ENCODE results near the gene MFSD12.
"Not testable (repeated sequence)": the region's sequence is repeated elsewhere in the genome, so short reads cannot be mapped to it uniquely, and the experiment has no call there.

Gene MFSD12

GRCh38 chr19:3535235-3535535 is 22.2 kb downstream of the MFSD12 start:
- Histone ChIP-seq H3K27me3 (ENCODE audit: control insufficient read depth, insufficient read depth, low read length) (no peaks in the 10 kb centered on the region), H3K9me3 (ENCODE audit: control insufficient read depth, insufficient read depth, low read length) (no peaks in the 10 kb centered on the region), H3K4me3 (ENCODE audit: low read depth, low read length) (no peak overlapping the region), H3K27ac (ENCODE audit: low read depth, low read length) (no peak overlapping the region), H3K4me1 (ENCODE audit: control insufficient read depth, insufficient read depth, low read length) (no peaks in the 10 kb centered on the region), H3K9ac (ENCODE audit: low read depth, low read length) (no peak overlapping the region), H3K36me3 (ENCODE audit: control insufficient read depth, insufficient read depth, low read length) (peaks cover 50% of the 10 kb centered on the region)

DNA sequence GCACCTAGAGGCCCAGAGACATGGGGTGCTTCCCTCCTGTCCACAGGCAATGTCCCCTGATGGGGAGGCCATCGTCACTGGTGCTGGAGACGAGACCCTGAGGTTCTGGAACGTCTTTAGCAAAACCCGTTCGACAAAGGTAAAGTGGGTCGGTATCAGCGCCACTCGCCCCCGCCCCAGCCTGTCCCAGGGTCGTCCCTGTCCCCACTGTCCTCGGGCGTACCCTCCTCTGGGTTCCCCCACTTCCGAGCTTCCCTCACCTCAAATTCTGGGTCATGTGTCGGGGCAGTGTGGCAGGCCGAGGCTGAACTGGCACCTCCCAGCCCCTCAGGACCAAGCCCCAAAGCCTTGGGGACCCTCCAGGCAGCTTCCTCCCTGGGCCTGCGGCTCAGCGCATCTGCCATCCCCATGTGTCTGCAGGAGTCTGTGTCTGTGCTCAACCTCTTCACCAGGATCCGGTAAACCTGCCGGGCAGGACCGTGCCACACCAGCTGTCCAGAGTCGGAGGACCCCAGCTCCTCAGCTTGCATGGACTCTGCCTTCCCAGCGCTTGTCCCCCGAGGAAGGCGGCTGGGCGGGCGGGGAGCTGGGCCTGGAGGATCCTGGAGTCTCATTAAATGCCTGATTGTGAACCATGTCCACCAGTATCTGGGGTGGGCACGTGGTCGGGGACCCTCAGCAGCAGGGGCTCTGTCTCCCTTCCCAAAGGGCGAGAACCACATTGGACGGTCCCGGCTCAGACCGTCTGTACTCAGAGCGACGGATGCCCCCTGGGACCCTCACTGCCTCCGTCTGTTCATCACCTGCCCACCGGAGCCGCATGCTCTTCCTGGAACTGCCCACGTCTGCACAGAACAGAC is 22.8 kb downstream of the MFSD12 start:
- no peaks in the 10 kb centered on the region for H3K9me3 ChIP-seq (ENCODE audit: control insufficient read depth, insufficient read depth, low read length)
- H3K27me3 ChIP-seq (ENCODE audit: control insufficient read depth, insufficient read depth, low read length) = no peaks in the 10 kb centered on the region
- H3K9ac ChIP-seq (ENCODE audit: low read depth, low read length) = no peak overlapping the region
- H3K4me1 ChIP-seq (ENCODE audit: control insufficient read depth, insufficient read depth, low read length) = no peaks in the 10 kb centered on the region
- H3K4me3 ChIP-seq (ENCODE audit: low read depth, low read length) = no peak overlapping the region
- peaks cover 50% of the 10 kb centered on the region for H3K36me3 ChIP-seq (ENCODE audit: control insufficient read depth, insufficient read depth, low read length)
- H3K27ac ChIP-seq (ENCODE audit: low read depth, low read length) = no peak overlapping the region

GRCh38 chr19:3533563-3534216 is 23.7 kb downstream of the MFSD12 start:
- Histone ChIP-seq H3K9ac (ENCODE audit: low read depth, low read length) (no peak overlapping the region), H3K9me3 (ENCODE audit: control insufficient read depth, insufficient read depth, low read length) (no peaks in the 10 kb centered on the region), H3K36me3 (ENCODE audit: control insufficient read depth, insufficient read depth, low read length) (peaks cover 50% of the 10 kb centered on the region), H3K27ac (ENCODE audit: low read depth, low read length) (no peak overlapping the region), H3K4me1 (ENCODE audit: control insufficient read depth, insufficient read depth, low read length) (no peaks in the 10 kb centered on the region), H3K27me3 (ENCODE audit: control insufficient read depth, insufficient read depth, low read length) (no peaks in the 10 kb centered on the region), H3K4me3 (ENCODE audit: low read depth, low read length) (no peak overlapping the region)

DNA sequence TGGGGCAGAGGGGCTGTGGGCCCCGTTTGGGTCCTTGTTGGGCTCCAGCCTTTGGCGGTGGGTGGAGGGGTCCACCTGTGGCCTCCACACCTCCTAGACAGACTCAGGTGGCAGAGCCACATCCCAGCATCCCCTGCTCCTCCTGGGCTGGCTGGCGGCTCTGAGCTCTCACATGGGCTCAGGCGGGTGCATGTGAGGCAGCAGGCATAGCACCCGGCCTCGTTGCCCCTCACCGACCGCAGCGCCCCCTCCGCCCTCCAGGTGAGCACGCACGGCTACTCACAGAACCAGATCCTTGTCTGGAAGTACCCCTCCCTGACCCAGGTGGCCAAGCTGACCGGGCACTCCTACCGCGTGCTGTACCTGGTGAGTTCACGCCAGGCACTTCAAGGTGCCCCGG is 24.4 kb downstream of the MFSD12 start:
- Histone ChIP-seq H3K9ac (ENCODE audit: low read depth, low read length) (no peak overlapping the region), H3K27ac (ENCODE audit: low read depth, low read length) (no peak overlapping the region), H3K36me3 (ENCODE audit: control insufficient read depth, insufficient read depth, low read length) (peaks cover 50% of the 10 kb centered on the region), H3K4me1 (ENCODE audit: control insufficient read depth, insufficient read depth, low read length) (no peaks in the 10 kb centered on the region), H3K9me3 (ENCODE audit: control insufficient read depth, insufficient read depth, low read length) (no peaks in the 10 kb centered on the region), H3K4me3 (ENCODE audit: low read depth, low read length) (no peak overlapping the region), H3K27me3 (ENCODE audit: control insufficient read depth, insufficient read depth, low read length) (no peaks in the 10 kb centered on the region)

DNA sequence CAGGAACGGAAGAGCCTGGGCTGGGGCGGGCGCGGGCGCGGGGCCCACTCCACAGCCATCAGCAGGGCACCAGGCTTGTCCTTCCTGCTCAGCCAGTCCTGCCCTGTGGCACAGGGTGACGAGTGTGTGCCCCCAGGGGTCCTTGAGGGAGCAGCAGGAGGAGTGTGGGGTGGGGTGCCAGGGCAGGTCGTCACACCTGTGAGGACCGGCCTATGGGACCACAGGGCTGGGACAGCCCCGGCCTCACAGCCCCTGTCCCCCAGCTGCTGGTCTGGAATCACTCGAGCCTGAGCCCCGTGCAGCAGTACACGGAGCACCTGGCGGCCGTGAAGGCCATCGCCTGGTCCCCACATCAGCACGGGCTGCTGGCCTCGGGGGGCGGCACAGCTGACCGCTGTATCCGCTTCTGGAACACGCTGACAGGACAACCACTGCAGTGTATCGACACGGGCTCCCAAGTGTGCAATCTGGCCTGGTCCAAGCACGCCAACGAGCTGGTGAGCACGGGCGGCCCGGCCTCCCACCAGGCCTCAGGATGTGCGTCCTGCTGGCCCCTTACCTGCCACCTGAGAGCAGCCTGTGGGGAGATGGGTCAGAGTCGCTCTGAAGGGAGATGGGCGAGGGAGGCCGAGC is 25.1 kb downstream of the MFSD12 start:
- Histone ChIP-seq H3K27me3 (ENCODE audit: control insufficient read depth, insufficient read depth, low read length) (no peaks in the 10 kb centered on the region), H3K36me3 (ENCODE audit: control insufficient read depth, insufficient read depth, low read length) (peaks cover 55% of the 10 kb centered on the region), H3K27ac (ENCODE audit: low read depth, low read length) (no peak overlapping the region)

DNA sequence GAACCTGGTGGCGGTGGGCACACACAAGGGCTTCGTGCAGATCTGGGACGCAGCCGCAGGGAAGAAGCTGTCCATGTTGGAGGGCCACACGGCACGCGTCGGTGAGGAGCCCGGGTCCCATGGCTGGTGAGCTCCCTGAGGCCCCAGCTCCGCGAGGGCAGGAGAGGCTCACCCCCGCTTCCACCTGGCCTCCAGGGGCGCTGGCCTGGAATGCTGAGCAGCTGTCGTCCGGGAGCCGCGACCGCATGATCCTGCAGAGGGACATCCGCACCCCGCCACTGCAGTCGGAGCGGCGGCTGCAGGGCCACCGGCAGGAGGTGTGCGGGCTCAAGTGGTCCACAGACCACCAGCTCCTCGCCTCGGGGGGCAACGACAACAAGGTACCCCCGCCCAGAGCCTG is 25.7 kb downstream of the MFSD12 start:
- no peaks in the 10 kb centered on the region for H3K27me3 ChIP-seq (ENCODE audit: control insufficient read depth, insufficient read depth, low read length)
- H3K27ac ChIP-seq (ENCODE audit: low read depth, low read length) = no peak overlapping the region
- H3K9ac ChIP-seq (ENCODE audit: low read depth, low read length) = no peak overlapping the region
- no peaks in the 10 kb centered on the region for H3K4me1 ChIP-seq (ENCODE audit: control insufficient read depth, insufficient read depth, low read length)
- H3K9me3 ChIP-seq (ENCODE audit: control insufficient read depth, insufficient read depth, low read length) = no peaks in the 10 kb centered on the region
- peaks cover 60% of the 10 kb centered on the region for H3K36me3 ChIP-seq (ENCODE audit: control insufficient read depth, insufficient read depth, low read length)
- H3K4me3 ChIP-seq (ENCODE audit: low read depth, low read length) = no peak overlapping the region

More for the DNA sequence above, 25.1 kb downstream of the MFSD12 start:
- no peak overlapping the region for H3K4me3 ChIP-seq (ENCODE audit: low read depth, low read length)
- H3K9me3 ChIP-seq (ENCODE audit: control insufficient read depth, insufficient read depth, low read length) = no peaks in the 10 kb centered on the region
- no peaks in the 10 kb centered on the region for H3K4me1 ChIP-seq (ENCODE audit: control insufficient read depth, insufficient read depth, low read length)
- no peak overlapping the region for H3K9ac ChIP-seq (ENCODE audit: low read depth, low read length)

- H3K4me1 ChIP-seq (ENCODE audit: control insufficient read depth, insufficient read depth, low read length) = no peaks in the 10 kb centered on the region
- H3K36me3 ChIP-seq (ENCODE audit: control insufficient read depth, insufficient read depth, low read length) = peaks cover 57% of the 10 kb centered on the region
- no peaks in the 10 kb centered on the region for H3K27me3 ChIP-seq (ENCODE audit: control insufficient read depth, insufficient read depth, low read length)
Observed at GRCh38 chr19:3530389-3530788, 27.0 kb downstream of the MFSD12 start.

DNA sequence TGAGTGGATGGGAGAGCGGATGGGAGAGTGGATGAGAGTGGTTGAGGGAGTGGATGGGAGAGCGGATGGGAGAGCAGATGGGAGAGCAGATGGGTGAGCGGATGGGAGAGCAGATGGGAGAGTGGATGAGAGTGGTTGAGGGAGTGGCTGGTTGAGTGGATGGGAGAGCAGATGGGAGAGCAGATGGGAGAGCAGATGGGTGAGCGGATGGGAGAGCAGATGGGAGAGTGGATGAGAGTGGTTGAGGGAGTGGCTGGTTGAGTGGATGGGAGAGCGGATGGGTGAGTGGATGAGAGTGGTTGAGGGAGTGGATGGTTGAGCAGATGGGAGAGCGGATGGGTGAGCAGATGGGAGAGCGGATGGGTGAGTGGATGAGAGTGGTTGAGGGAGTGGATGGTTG is 28.1 kb downstream of the MFSD12 start:
- peaks cover 53% of the 10 kb centered on the region for H3K36me3 ChIP-seq (ENCODE audit: control insufficient read depth, insufficient read depth, low read length)
- not testable (repeated sequence) for H3K27ac ChIP-seq (ENCODE audit: low read depth, low read length); H3K27me3 ChIP-seq (ENCODE audit: control insufficient read depth, insufficient read depth, low read length); H3K4me3 ChIP-seq (ENCODE audit: low read depth, low read length); H3K4me1 ChIP-seq (ENCODE audit: control insufficient read depth, insufficient read depth, low read length); H3K9me3 ChIP-seq (ENCODE audit: control insufficient read depth, insufficient read depth, low read length); H3K9ac ChIP-seq (ENCODE audit: low read depth, low read length)

More at GRCh38 chr19:3530389-3530788, 27.0 kb downstream of the MFSD12 start:
- Histone ChIP-seq H3K9ac (ENCODE audit: low read depth, low read length) (no peak overlapping the region), H3K4me3 (ENCODE audit: low read depth, low read length) (no peak overlapping the region), H3K27ac (ENCODE audit: low read depth, low read length) (no peak overlapping the region), H3K9me3 (ENCODE audit: control insufficient read depth, insufficient read depth, low read length) (no peaks in the 10 kb centered on the region)

GRCh38 chr19:3528539-3529211 is 28.7 kb downstream of the MFSD12 start:
- H3K27me3 ChIP-seq (ENCODE audit: control insufficient read depth, insufficient read depth, low read length) = no peaks in the 10 kb centered on the region
- H3K9ac ChIP-seq (ENCODE audit: low read depth, low read length) = no peak overlapping the region
- no peak overlapping the region for H3K4me3 ChIP-seq (ENCODE audit: low read depth, low read length)
- no peaks in the 10 kb centered on the region for H3K4me1 ChIP-seq (ENCODE audit: control insufficient read depth, insufficient read depth, low read length)
- H3K9me3 ChIP-seq (ENCODE audit: control insufficient read depth, insufficient read depth, low read length) = no peaks in the 10 kb centered on the region
- peaks cover 55% of the 10 kb centered on the region for H3K36me3 ChIP-seq (ENCODE audit: control insufficient read depth, insufficient read depth, low read length)
- H3K27ac ChIP-seq (ENCODE audit: low read depth, low read length) = no peak overlapping the region

DNA sequence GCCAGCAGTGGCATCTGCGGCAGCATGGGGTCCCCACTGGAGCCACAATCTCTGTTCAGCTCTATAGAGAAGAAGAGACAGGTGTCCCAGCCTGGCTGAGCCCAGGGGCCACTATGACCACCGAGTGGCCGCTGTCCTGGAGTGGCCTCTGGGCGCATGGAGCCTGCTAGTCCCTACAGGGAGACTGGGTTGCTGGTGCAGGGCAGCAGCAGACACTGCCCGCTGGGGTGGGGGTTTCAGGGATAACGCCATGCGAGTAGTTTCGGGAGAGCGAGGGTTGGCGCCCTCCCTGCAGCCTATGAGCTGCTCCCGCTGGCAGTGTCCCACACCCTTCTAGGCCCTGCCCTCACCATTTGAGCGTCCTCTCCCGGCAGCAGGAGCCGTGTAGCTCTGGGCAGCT is 29.3 kb downstream of the MFSD12 start:
- Histone ChIP-seq H3K9ac (ENCODE audit: low read depth, low read length) (no peak overlapping the region), H3K36me3 (ENCODE audit: control insufficient read depth, insufficient read depth, low read length) (peaks cover 54% of the 10 kb centered on the region), H3K9me3 (ENCODE audit: control insufficient read depth, insufficient read depth, low read length) (no peaks in the 10 kb centered on the region), H3K4me1 (ENCODE audit: control insufficient read depth, insufficient read depth, low read length) (no peaks in the 10 kb centered on the region), H3K4me3 (ENCODE audit: low read depth, low read length) (no peak overlapping the region), H3K27ac (ENCODE audit: low read depth, low read length) (no peak overlapping the region), H3K27me3 (ENCODE audit: control insufficient read depth, insufficient read depth, low read length) (no peaks in the 10 kb centered on the region)
